GM12878 (cell line): ENCODE measurements around the gene ART4. TPM values are rescaled to one million over a fixed set of nuclear protein-coding genes. Genes with fewer than 3 reads are reported as not detected.

Experiments
- ATAC-seq: fragments of 200-7000 bp; cut with Tn5 transposase; 3 replicates; pipeline ENCODE4 v1.9.1; 2020; ENCODE audit warnings: mild to moderate bottlenecking, moderate library complexity
- BruUV-seq: library from RNA; stranded (reverse); fragments of 400-500 nt; replicated peaks from 2 replicates; lab custom pipeline; 2021; lab: Mats Ljungman, UMichigan
- CTCF ChIA-PET: fragments of 300-600 bp; sonication (Branson Sonifier 250); formaldehyde crosslinking; extraction: SDS; loops from one replicate; lab custom pipeline; 2021; ENCODE audit warnings: inconsistent platforms; lab: Yijun Ruan, JAX
- POLR2A ChIA-PET: fragments of 350-600 bp; formaldehyde crosslinking; extraction: SDS; loops from one replicate; lab custom pipeline; 2021; ENCODE audit warnings: inconsistent platforms; lab: Charles Lee
- RAD21 ChIA-PET: fragments of 300-600 bp; sonication (Branson Sonifier 250); formaldehyde crosslinking; loops from one replicate; lab custom pipeline; 2023; ENCODE audit warnings: antibody characterized with exemption; ENCODE audit not compliant: unreplicated experiment; lab: Charles Lee
- SMC1A ChIA-PET: fragments of 300-600 bp; sonication (Branson Sonifier 250); formaldehyde crosslinking; loops from one replicate; lab custom pipeline; 2023; ENCODE audit not compliant: unreplicated experiment, uncharacterized antibody; lab: Charles Lee
- DNase-seq: peaks from one replicate; pipeline ENCODE4 v3.0.0-alpha.2; 2011; ENCODE audit warnings: low read depth, low spot score
- FAIRE-seq: peaks from 3 replicates; lab custom pipeline; 2011; peaks lifted over from hg19 to GRCh38; lab: Jason Lieb, UNC
- H2AFZ ChIP-seq: 2 replicates; pipeline ENCODE4 v1.6.0; 2011; ENCODE audit warnings: low read depth, low read length, control low read depth; ENCODE audit not compliant: control insufficient read depth
- H3K27ac ChIP-seq: 2 replicates; pipeline ENCODE4 v1.5.1; 2011; ENCODE audit warnings: control low read depth; ENCODE audit not compliant: control insufficient read depth, insufficient read depth
- H3K27me3 ChIP-seq, 2 experiments: replicated peaks in 1 of 2; 2 replicates each; pipeline versions ENCODE4 v1.6.0 to v1.6.1; 2011; ENCODE audit warnings: low read length in 1 of 2; ENCODE audit not compliant: control insufficient read depth in 2 of 2, insufficient read depth in 2 of 2
- H3K36me3 ChIP-seq, 2 experiments: 2 replicates each; pipeline ENCODE4 v1.5.1; 2011; ENCODE audit warnings: low read length in 1 of 2; ENCODE audit not compliant: control insufficient read depth in 2 of 2, insufficient read depth in 2 of 2
- H3K4me1 ChIP-seq: 2 replicates; pipeline ENCODE4 v1.6.1; 2011; ENCODE audit warnings: mild to moderate bottlenecking, low read length, moderate library complexity, mixed read lengths; ENCODE audit not compliant: control insufficient read depth, insufficient read depth
- H3K4me2 ChIP-seq: 2 replicates; pipeline ENCODE4 v1.6.0; 2011; ENCODE audit warnings: control low read depth; ENCODE audit not compliant: control insufficient read depth, insufficient read depth
- H3K4me3 ChIP-seq: fragments of 200-600 bp; sonication (generic); 2 replicates; pipeline ENCODE4 v1.5.1; 2016
- H3K79me2 ChIP-seq: 2 replicates; pipeline ENCODE4 v1.6.0; 2011; ENCODE audit warnings: low read length; ENCODE audit not compliant: control insufficient read depth, insufficient read depth
- H3K9ac ChIP-seq: 2 replicates; pipeline ENCODE4 v1.8.0; 2011; ENCODE audit warnings: low read length, control low read depth, mixed read lengths; ENCODE audit not compliant: control insufficient read depth, insufficient read depth
- H3K9me3 ChIP-seq: replicated peaks from 3 replicates; pipeline ENCODE4 v1.5.1; 2011; ENCODE audit warnings: mild to moderate bottlenecking, low read length; ENCODE audit not compliant: control insufficient read depth, insufficient read depth
- H4K20me1 ChIP-seq: 2 replicates; pipeline ENCODE4 v1.6.0; 2011; ENCODE audit not compliant: control insufficient read depth, insufficient read depth
- BCL11A ChIP-seq: IDR thresholded peaks from 2 replicates; pipeline ENCODE4 v1.6.1; 2011; ENCODE audit warnings: low read depth, low read length
- BHLHE40 ChIP-seq, 2 experiments: fragments of 450-650 bp in 1 of 2; IDR thresholded peaks; 2 replicates each; pipeline ENCODE4 v1.6.1; 2011 to 2017; ENCODE audit warnings: low read depth in 2 of 2, borderline replicate concordance in 1 of 2, improper control_type of control experiment in 1 of 2, low read length in 1 of 2, mild to moderate bottlenecking in 1 of 2
- CTCF ChIP-seq, 3 experiments: IDR thresholded peaks in 2 of 3; conservative IDR thresholded peaks in 1 of 3; 2 replicates each; pipeline ENCODE4 v1.5.1; 2011; ENCODE audit warnings: low read depth in 3 of 3, low read length in 3 of 3, mild to moderate bottlenecking in 3 of 3, control low read depth in 2 of 3, moderate library complexity in 2 of 3, inconsistent platforms in 1 of 3, mixed read lengths in 1 of 3; ENCODE audit not compliant: control insufficient read depth in 2 of 3, insufficient read depth in 1 of 3; ENCODE audit errors: extremely low read depth in 1 of 3
- ELK1 ChIP-seq: IDR thresholded peaks from 2 replicates; pipeline ENCODE4 v1.6.1; 2012; ENCODE audit warnings: low read depth, low read length, improper control_type of control experiment
- NFYA ChIP-seq: IDR thresholded peaks from 2 replicates; pipeline ENCODE4 v1.6.1; 2011; ENCODE audit warnings: low read depth, mild to moderate bottlenecking, low read length, improper control_type of control experiment, borderline replicate concordance
- NR2C2 ChIP-seq: IDR thresholded peaks from 2 replicates; pipeline ENCODE4 v1.6.1; 2011; ENCODE audit warnings: borderline replicate concordance, low read depth; ENCODE audit not compliant: control insufficient read depth, insufficient read length
- NRF1 ChIP-seq: conservative IDR thresholded peaks from 2 replicates; pipeline ENCODE4 v1.6.1; 2011; ENCODE audit warnings: mild to moderate bottlenecking, low read depth, low read length, improper control_type of control experiment
- SP1 ChIP-seq: IDR thresholded peaks from one replicate; pipeline ENCODE4 v1.6.1; 2011; ENCODE audit warnings: low read depth, low read length
- SREBF1 ChIP-seq: IDR thresholded peaks from 2 replicates; pipeline ENCODE4 v1.6.1; 2012; ENCODE audit warnings: mild to moderate bottlenecking, low read length
- ZNF274 ChIP-seq: IDR thresholded peaks from one replicate; pipeline ENCODE4 v1.8.0; 2011; ENCODE audit not compliant: insufficient read length, insufficient read depth
- WGBS: methylation state at CpG from one replicate; pipeline ENCODE4 v1.1.6; 2016; ENCODE audit warnings: low lambda C conversion rate; ENCODE audit not compliant: insufficient replicate concordance, insufficient coverage; ENCODE audit errors: missing lambda C conversion rate; 5-methylcytosine and 5-hydroxymethylcytosine counted together
- in situ Hi-C: fragments of 300-500 bp; cut with MboI; formaldehyde crosslinking; loops from 9 replicates; pipeline ENCODE4 v1.14.3; 2018; ENCODE audit warnings: mixed read lengths
- intact Hi-C: fragments of 100-400 bp; cut with micrococcal nuclease; formaldehyde crosslinking; loops from one replicate; pipeline ENCODE4 v1.14.2; 2022; ENCODE audit not compliant: unreplicated experiment
- polyA plus RNA-seq, 11 experiments: library from polyadenylated mRNA; depleted of rRNA in 4 of 11; unstranded in 6 of 11; stranded (reverse) in 5 of 11; fragments of >200 nt; fragmentation: Nextera tagmentation in 4 of 11; fragmentation: Illumina TruSeq in 1 of 11; extraction: Ambion mirVana in 4 of 11; extraction: Trizol in 1 of 11; gene quantifications; 1 replicate in 1 of 11; 2 replicates in 10 of 11; pipeline versions ENCODE4 v1.2.1 to v1.2.3, GENCODE V29; 2011 to 2016; ENCODE audit warnings: inconsistent platforms in 2 of 11, missing spikeins in 2 of 11, low read depth in 1 of 11
- total RNA-seq, 4 experiments: library from RNA; depleted of rRNA in 3 of 4; stranded (reverse); fragments of >200 nt in 3 of 4; fragmentation: Illumina TruSeq in 1 of 4; extraction: Trizol in 1 of 4; gene quantifications; 2 replicates each; pipeline versions ENCODE4 v1.2.1 to v1.2.3, GENCODE V29; 2013 to 2021
- TF ChIP-seq, protein P1 (sequence below): fragments of 450-650 bp; IDR thresholded peaks from 2 replicates; pipeline ENCODE4 v1.6.1; 2017; ENCODE audit warnings: borderline replicate concordance
- TF ChIP-seq, protein P2 (sequence below): IDR thresholded peaks from 2 replicates; pipeline ENCODE4 v1.6.1; 2012; ENCODE audit warnings: low read length, inconsistent platforms

ART4 gene
- total and polyA plus RNA-seq, 10 of the 15 experiments (the other 5 are each of a cell fraction or from before 2014, with no cell fraction given) = 0.02 TPM; not detected in 9

GRCh38 chr12:14803011-14803829, 40.1 kb downstream of the ART4 start, which contains the start of the genes C12orf60 and WBP11 (continued):
- TF ChIP-seq NFYA = peak; percentile 51
- no peak for TF ChIP-seq BCL11A
- peak; percentile 83 for TF ChIP-seq SP1
- TF ChIP-seq, protein P1, sequence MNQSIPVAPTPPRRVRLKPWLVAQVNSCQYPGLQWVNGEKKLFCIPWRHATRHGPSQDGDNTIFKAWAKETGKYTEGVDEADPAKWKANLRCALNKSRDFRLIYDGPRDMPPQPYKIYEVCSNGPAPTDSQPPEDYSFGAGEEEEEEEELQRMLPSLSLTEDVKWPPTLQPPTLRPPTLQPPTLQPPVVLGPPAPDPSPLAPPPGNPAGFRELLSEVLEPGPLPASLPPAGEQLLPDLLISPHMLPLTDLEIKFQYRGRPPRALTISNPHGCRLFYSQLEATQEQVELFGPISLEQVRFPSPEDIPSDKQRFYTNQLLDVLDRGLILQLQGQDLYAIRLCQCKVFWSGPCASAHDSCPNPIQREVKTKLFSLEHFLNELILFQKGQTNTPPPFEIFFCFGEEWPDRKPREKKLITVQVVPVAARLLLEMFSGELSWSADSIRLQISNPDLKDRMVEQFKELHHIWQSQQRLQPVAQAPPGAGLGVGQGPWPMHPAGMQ = no peak
- TF ChIP-seq, protein P2, sequence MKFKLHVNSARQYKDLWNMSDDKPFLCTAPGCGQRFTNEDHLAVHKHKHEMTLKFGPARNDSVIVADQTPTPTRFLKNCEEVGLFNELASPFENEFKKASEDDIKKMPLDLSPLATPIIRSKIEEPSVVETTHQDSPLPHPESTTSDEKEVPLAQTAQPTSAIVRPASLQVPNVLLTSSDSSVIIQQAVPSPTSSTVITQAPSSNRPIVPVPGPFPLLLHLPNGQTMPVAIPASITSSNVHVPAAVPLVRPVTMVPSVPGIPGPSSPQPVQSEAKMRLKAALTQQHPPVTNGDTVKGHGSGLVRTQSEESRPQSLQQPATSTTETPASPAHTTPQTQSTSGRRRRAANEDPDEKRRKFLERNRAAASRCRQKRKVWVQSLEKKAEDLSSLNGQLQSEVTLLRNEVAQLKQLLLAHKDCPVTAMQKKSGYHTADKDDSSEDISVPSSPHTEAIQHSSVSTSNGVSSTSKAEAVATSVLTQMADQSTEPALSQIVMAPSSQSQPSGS = peak; percentile 24; the same call in 1 of the 2 replicates
- no peak for TF ChIP-seq ELK1

DNA sequence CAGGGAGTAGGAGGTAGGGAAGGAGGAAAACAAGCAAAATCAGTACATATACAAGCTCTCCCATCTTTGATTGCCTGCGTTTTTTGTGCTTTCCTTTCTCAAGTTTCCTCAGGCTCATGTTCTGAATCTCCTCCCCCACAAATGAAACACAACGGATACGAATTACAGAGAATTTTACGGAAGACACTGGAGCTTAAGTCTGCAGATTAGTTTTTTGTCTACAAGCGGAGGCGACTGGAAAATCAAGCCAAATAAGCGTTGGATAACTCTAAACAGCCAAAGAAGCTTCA, 40.7 kb downstream of the ART4 start:
- peak overlapping the region; percentile 89 for H3K4me2 ChIP-seq
- H3K79me2 ChIP-seq = peaks cover 52% of the 10 kb centered on the region
- ChIA-PET CTCF (interaction anchor here (0.6 to 5.5 kb wide), 12 partner anchors 8 to 199 kb away, joined by 3 to 38 read pairs (median 4); a partner anchor contains a TSS), SMC1A (interaction anchor here (0.7 to 7.2 kb wide), 12 partner anchors 8 to 193 kb away, joined by 3 to 52 read pairs (median 6); a partner anchor contains a TSS), RAD21 (interaction anchor here (0.8 to 7.4 kb wide), 7 partner anchors 9 to 159 kb away, joined by 3 to 89 read pairs (median 5); partner anchors contain the start of gene ARHGDIB), POLR2A (interaction anchor here (1.0 to 4.6 kb wide), 7 partner anchors 10 to 150 kb away, joined by 3 to 41 read pairs (median 7); a partner anchor contains a TSS)
- no peaks in the 10 kb centered on the region for H3K9me3 ChIP-seq
- no peak overlapping the region; the same call in 1 of the 2 replicates for H2AFZ ChIP-seq
- ATAC-seq = no peak
- H3K9ac ChIP-seq = peak overlapping the region; percentile 82
- peak overlapping the region; percentile 86 for H3K27ac ChIP-seq
- TF ChIP-seq CTCF (IDR thresholded peaks at IDR 0.05 in 2 of 3, conservative IDR thresholded peaks at IDR 0.05 in 1 of 3; ENCODE audit: control insufficient read depth in 2 of 3, extremely low read depth in 1 of 3, insufficient read depth in 1 of 3, low read depth in 3 of 3, low read length in 3 of 3) (no peak), NR2C2 (no peak), SREBF1 (no peak), ZNF274 (no peak), BHLHE40 (IDR thresholded peaks at IDR 0.05; ENCODE audit: borderline replicate concordance in 1 of 2, low read depth in 2 of 2, low read length in 1 of 2) (no peak), NRF1 (no peak)
- DNase-seq = no peak
- H4K20me1 ChIP-seq = no peaks in the 10 kb centered on the region
- H3K27me3 ChIP-seq = no peaks in the 10 kb centered on the region
- no peak for FAIRE-seq
- peaks cover 3% of the 10 kb centered on the region; the same call in 1 of the 2 replicates for H3K4me1 ChIP-seq
- H3K36me3 ChIP-seq = peaks cover 3 to 5% of the 10 kb centered on the region in 2 experiments; a peak in 3 of 4 replicates
- peak overlapping the region; percentile 98 for H3K4me3 ChIP-seq
- 0% methylated on average over 7 of the region's 7 CpGs for WGBS
- in situ Hi-C loops = no loop called here
- intact Hi-C loops = loop anchor here (2.0 kb wide), 1 partner anchor 28 kb away; a partner anchor contains a TSS
- no TSS peak for BruUV-seq
